Measurements from ENCODE around the gene RNF149. TPM values are rescaled to one million over a fixed set of nuclear protein-coding genes. Genes with fewer than 3 reads are reported as not detected.

RNF149 gene
- total and polyA plus RNA-seq, 9 of the 15 experiments (the other 6 are each of a cell fraction or from before 2014, with no cell fraction given), result 9.0 to 31.5 (median 22.8) TPM

- TF ChIP-seq THRB (CRISPR knock-in tag; conservative IDR thresholded peaks at IDR 0.05) (no peak), CUX1 (CRISPR knock-in tag; IDR thresholded peaks at IDR 0.05) (no peak), CBX5 (IDR thresholded peaks at IDR 0.05; ENCODE audit: borderline replicate concordance, low read depth) (no peak), NFRKB (IDR thresholded peaks at IDR 0.05; ENCODE audit: low read depth) (no peak), ZEB2 (IDR thresholded peaks at IDR 0.05) (0 out of 2 replicates have a peak, but pooled peaks have one; percentile 28), PBX2 (CRISPR knock-in tag; IDR thresholded peaks at IDR 0.05; ENCODE audit: low read depth) (no peak), PBX2 (tag; conservative IDR thresholded peaks at IDR 0.05; ENCODE audit: low read depth) (no peak), CREM (IDR thresholded peaks at IDR 0.05; ENCODE audit: low read depth) (no peak), HNRNPL (IDR thresholded peaks at IDR 0.05; ENCODE audit: low read depth, low read length) (no peak), SP2 (IDR thresholded peaks at IDR 0.05; ENCODE audit: extremely low read depth, low read depth, low read length, poor library complexity, severe bottlenecking) (no peak)
Measured at GRCh38 chr2:101253013-101253702, 55.3 kb downstream of the RNF149 start (continued).
